Fibroblast of lung (primary cell): ENCODE results near the gene ACO1. TPM values are rescaled to one million over a fixed set of nuclear protein-coding genes. Genes with fewer than 3 reads are reported as not detected.

ENCODE experiments used
- DNase-seq, 2 donors: peaks; one replicate each; pipeline versions ENCODE4 v3.0.0 to v3.0.0-alpha.2; 2010; ENCODE audit warnings: low read depth in 2 of 2
- H2AFZ ChIP-seq: 2 replicates; pipeline ENCODE4 v1.5.1; 2012; ENCODE audit warnings: low read length, control low read depth, inconsistent platforms
- H3K27ac ChIP-seq: 2 replicates; pipeline ENCODE4 v1.5.1; 2011; ENCODE audit warnings: low read length, control low read depth; ENCODE audit not compliant: insufficient read depth
- H3K27me3 ChIP-seq: 2 replicates; pipeline ENCODE4 v1.5.1; 2011; ENCODE audit warnings: mild to moderate bottlenecking, low read length; ENCODE audit not compliant: control insufficient read depth, insufficient read depth
- H3K36me3 ChIP-seq: 2 replicates; pipeline ENCODE4 v1.5.1; 2011; ENCODE audit warnings: low read length; ENCODE audit not compliant: control insufficient read depth, insufficient read depth
- H3K4me1 ChIP-seq: 2 replicates; pipeline ENCODE4 v1.5.1; 2011; ENCODE audit warnings: low read length; ENCODE audit not compliant: control insufficient read depth, insufficient read depth; ENCODE audit errors: extremely low read depth
- H3K4me2 ChIP-seq: 2 replicates; pipeline ENCODE4 v1.5.1; 2011; ENCODE audit warnings: low read length, control low read depth; ENCODE audit not compliant: insufficient read depth; ENCODE audit errors: extremely low read depth
- H3K4me3 ChIP-seq, 4 experiments: fragments of 200-600 bp in 1 of 4; sonication (generic) in 1 of 4; replicated peaks in 1 of 4; 2 replicates each; pipeline ENCODE4 v1.5.1; 2011 to 2016; ENCODE audit warnings: low read length in 4 of 4, low read depth in 3 of 4, mild to moderate bottlenecking in 3 of 4, control low read depth in 2 of 4, inconsistent platforms in 1 of 4, mixed read lengths in 1 of 4; ENCODE audit not compliant: insufficient read depth in 1 of 4; ENCODE audit errors: control extremely low read depth in 1 of 4
- H3K79me2 ChIP-seq: 2 replicates; pipeline ENCODE4 v1.5.1; 2012; ENCODE audit warnings: mild to moderate bottlenecking, low read length, inconsistent platforms; ENCODE audit not compliant: control insufficient read depth, insufficient read depth
- H3K9ac ChIP-seq: 2 replicates; pipeline ENCODE4 v1.5.1; 2011; ENCODE audit warnings: mild to moderate bottlenecking, low read length, control low read depth; ENCODE audit not compliant: insufficient read depth
- H3K9me3 ChIP-seq: 2 replicates; pipeline ENCODE4 v1.5.1; 2012; ENCODE audit warnings: low read depth, low read length; ENCODE audit not compliant: control insufficient read depth, insufficient read depth
- H4K20me1 ChIP-seq: 2 replicates; pipeline ENCODE4 v1.5.1; 2011; ENCODE audit warnings: low read length; ENCODE audit not compliant: control insufficient read depth, insufficient read depth; ENCODE audit errors: extremely low read depth
- CTCF ChIP-seq, 2 donors: IDR thresholded peaks in 1 of 2; conservative IDR thresholded peaks in 1 of 2; 1 replicate in 1 of 2; 2 replicates in 1 of 2; pipeline ENCODE4 v1.5.1; 2011 to 2012; ENCODE audit warnings: low read length in 2 of 2, control low read depth in 1 of 2, inconsistent platforms in 1 of 2, low read depth in 1 of 2, mild to moderate bottlenecking in 1 of 2
- EZH2 ChIP-seq: IDR thresholded peaks from 2 replicates; pipeline ENCODE4 v1.5.1; 2012; ENCODE audit warnings: low read length, control low read depth, mild to moderate bottlenecking; ENCODE audit errors: missing control alignments
- polyA plus RNA-seq, 2 donors: library from polyadenylated mRNA; depleted of rRNA in 1 of 2; stranded (reverse) in 1 of 2; unstranded in 1 of 2; fragments of >200 nt; gene quantifications; 2 replicates each; pipeline ENCODE4 v1.2.1, GENCODE V29; 2011 to 2012; ENCODE audit warnings: missing spikeins in 1 of 2
- total RNA-seq: library from RNA; depleted of rRNA; stranded (reverse); fragments of >200 nt; gene quantifications from 2 replicates; pipeline ENCODE4 v1.2.1, GENCODE V29; 2014

ACO1 gene
- total and polyA plus RNA-seq, 2 donors (not counting 1 experiment from before 2014, with no cell fraction given) = 77.8 to 158 TPM

GRCh38 chr9:32347571-32347970 is 36.9 kb upstream of the ACO1 start:
- no peaks in the 10 kb centered on the region for H3K27me3 ChIP-seq
- H3K9me3 ChIP-seq = no peaks in the 10 kb centered on the region
- no peaks in the 10 kb centered on the region for H3K79me2 ChIP-seq
- no peak overlapping the region for H3K27ac ChIP-seq
- no peak overlapping the region for H3K4me3 ChIP-seq
- no peaks in the 10 kb centered on the region for H3K4me1 ChIP-seq
- no peak overlapping the region for H3K4me2 ChIP-seq
- DNase-seq = no peak
- H3K36me3 ChIP-seq = no peaks in the 10 kb centered on the region
- H4K20me1 ChIP-seq = no peaks in the 10 kb centered on the region
- no peak overlapping the region for H3K9ac ChIP-seq
- no peak overlapping the region for H2AFZ ChIP-seq
- TF ChIP-seq CTCF (conservative IDR thresholded peaks at IDR 0.05 in 1 of 2, IDR thresholded peaks at IDR 0.05 in 1 of 2; ENCODE audit: low read depth in 1 of 2, low read length in 2 of 2) (no peak), EZH2 (no peak)

DNA sequence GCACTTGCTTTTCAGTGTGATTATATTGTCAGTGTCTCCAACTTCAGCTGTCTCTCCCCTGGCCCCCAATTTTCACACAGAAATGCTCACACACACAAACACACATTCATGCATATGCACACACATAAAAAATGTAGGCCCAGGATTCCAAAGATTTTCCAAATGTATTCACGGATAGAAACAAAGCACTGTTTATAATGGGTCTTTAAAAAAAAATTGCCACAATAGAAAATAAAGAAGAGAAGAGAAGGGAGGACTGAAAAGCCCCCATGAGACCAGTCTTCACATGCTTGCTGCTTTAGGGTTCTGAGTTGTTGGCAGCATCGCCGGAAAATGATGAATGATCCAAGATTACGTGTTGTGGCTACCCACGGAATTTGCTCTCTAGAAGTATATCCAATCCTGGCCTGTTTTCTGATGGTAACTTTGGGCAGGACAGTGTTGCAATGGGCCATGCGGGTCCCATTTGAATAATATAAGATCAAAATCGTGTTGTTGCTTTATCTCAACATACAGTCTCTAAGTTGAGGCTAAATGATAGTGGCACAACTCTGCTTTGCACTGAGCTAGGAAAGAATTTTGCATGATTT is 36.2 kb upstream of the ACO1 start:
- no peak overlapping the region for H2AFZ ChIP-seq
- H3K4me3 ChIP-seq = no peak overlapping the region
- no peak overlapping the region for H3K27ac ChIP-seq
- H3K4me1 ChIP-seq = no peaks in the 10 kb centered on the region
- no peaks in the 10 kb centered on the region for H4K20me1 ChIP-seq
- TF ChIP-seq CTCF (conservative IDR thresholded peaks at IDR 0.05 in 1 of 2, IDR thresholded peaks at IDR 0.05 in 1 of 2; ENCODE audit: low read depth in 1 of 2, low read length in 2 of 2) (no peak), EZH2 (no peak)
- no peaks in the 10 kb centered on the region for H3K9me3 ChIP-seq
- H3K27me3 ChIP-seq = no peaks in the 10 kb centered on the region
- H3K9ac ChIP-seq = no peak overlapping the region
- no peaks in the 10 kb centered on the region for H3K36me3 ChIP-seq
- H3K4me2 ChIP-seq = no peak overlapping the region
- DNase-seq = peak in 1 of 2 donors; percentile 42
- no peaks in the 10 kb centered on the region for H3K79me2 ChIP-seq

DNA sequence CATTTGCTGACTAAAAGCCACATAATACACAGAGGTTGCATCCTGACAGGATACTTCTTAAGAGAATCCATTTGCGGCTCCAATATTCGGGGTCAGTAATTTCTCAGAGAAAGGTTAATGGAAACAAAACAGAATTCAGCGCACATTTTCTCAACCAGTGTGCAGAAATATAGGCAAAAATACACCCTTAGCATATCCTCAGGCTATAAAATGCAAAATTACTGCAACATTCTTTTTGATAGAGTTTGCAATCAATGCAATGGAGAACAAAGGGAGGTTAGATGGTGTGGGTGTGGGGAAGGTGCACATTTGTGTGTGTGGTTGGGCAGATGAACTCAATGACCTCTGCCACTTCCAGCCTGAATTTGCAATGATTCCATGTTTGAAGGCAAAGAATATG is 35.4 kb upstream of the ACO1 start:
- H3K9ac ChIP-seq = no peak overlapping the region
- no peak overlapping the region for H3K4me2 ChIP-seq
- H3K79me2 ChIP-seq = no peaks in the 10 kb centered on the region
- H3K4me3 ChIP-seq = no peak overlapping the region
- H3K36me3 ChIP-seq = no peaks in the 10 kb centered on the region
- no peaks in the 10 kb centered on the region for H3K27me3 ChIP-seq
- TF ChIP-seq EZH2 = no peak
- TF ChIP-seq CTCF (conservative IDR thresholded peaks at IDR 0.05 in 1 of 2, IDR thresholded peaks at IDR 0.05 in 1 of 2; ENCODE audit: low read depth in 1 of 2, low read length in 2 of 2) = no peak
- H4K20me1 ChIP-seq = no peaks in the 10 kb centered on the region
- DNase-seq = no peak
- H3K27ac ChIP-seq = no peak overlapping the region
- no peaks in the 10 kb centered on the region for H3K9me3 ChIP-seq
- no peak overlapping the region for H2AFZ ChIP-seq
- H3K4me1 ChIP-seq = no peaks in the 10 kb centered on the region
